ENCODE results near the gene ZMIZ1.

Gene ZMIZ1

GRCh38 chr10:79300711-79301110 lies 231.9 kb downstream of the ZMIZ1 start:
- no peak for DNase-seq

GRCh38 chr10:79301754-79302530 lies 233.2 kb downstream of the ZMIZ1 start:
- no peak for DNase-seq

- no peak for DNase-seq
Measured at GRCh38 chr10:79303631-79304478, 235.1 kb downstream of the ZMIZ1 start.

- no peak for DNase-seq
Measured at GRCh38 chr10:79304479-79305087, 235.8 kb downstream of the ZMIZ1 start.

- no peak for DNase-seq
Measured at GRCh38 chr10:79305515-79305914, 236.7 kb downstream of the ZMIZ1 start.

- DNase-seq, result no peak
Measured at GRCh38 chr10:79305988-79306387, 237.2 kb downstream of the ZMIZ1 start.

- DNase-seq, result no peak
Measured at GRCh38 chr10:79306644-79307220, 238.0 kb downstream of the ZMIZ1 start.

GRCh38 chr10:79308016-79308415 lies 239.2 kb downstream of the ZMIZ1 start:
- no peak for DNase-seq

GRCh38 chr10:79308969-79309665 lies 240.4 kb downstream of the ZMIZ1 start:
- DNase-seq, result no peak

- no peak for DNase-seq
Measured at GRCh38 chr10:79310200-79310865, 241.6 kb downstream of the ZMIZ1 start.

GRCh38 chr10:79310911-79311573 lies 242.3 kb downstream of the ZMIZ1 start:
- no peak for DNase-seq

- no peak for DNase-seq
Measured at GRCh38 chr10:79311581-79312407, 243.0 kb downstream of the ZMIZ1 start.

GRCh38 chr10:79312601-79313187 lies 243.9 kb downstream of the ZMIZ1 start:
- DNase-seq, result no peak

GRCh38 chr10:79313320-79313719 lies 244.6 kb downstream of the ZMIZ1 start:
- DNase-seq, result no peak

- peak; percentile 77 for DNase-seq
Measured at GRCh38 chr10:79313911-79314439, 245.2 kb downstream of the ZMIZ1 start.

GRCh38 chr10:79314761-79315601 lies 246.2 kb downstream of the ZMIZ1 start:
- no peak for DNase-seq

- DNase-seq, result no peak
Measured at GRCh38 chr10:79315602-79315920, 246.8 kb downstream of the ZMIZ1 start.

- DNase-seq, result no peak
Measured at GRCh38 chr10:79316671-79317431, 248.1 kb downstream of the ZMIZ1 start.

All from DMS 273 treated with DMSO at 0.1 percent for 48 hours (cell line).